ENCODE results near the gene CDH10.
A peak's percentile ranks its signal among the peaks of the same experiment; 100 is the strongest.

Gene CDH10

DNA sequence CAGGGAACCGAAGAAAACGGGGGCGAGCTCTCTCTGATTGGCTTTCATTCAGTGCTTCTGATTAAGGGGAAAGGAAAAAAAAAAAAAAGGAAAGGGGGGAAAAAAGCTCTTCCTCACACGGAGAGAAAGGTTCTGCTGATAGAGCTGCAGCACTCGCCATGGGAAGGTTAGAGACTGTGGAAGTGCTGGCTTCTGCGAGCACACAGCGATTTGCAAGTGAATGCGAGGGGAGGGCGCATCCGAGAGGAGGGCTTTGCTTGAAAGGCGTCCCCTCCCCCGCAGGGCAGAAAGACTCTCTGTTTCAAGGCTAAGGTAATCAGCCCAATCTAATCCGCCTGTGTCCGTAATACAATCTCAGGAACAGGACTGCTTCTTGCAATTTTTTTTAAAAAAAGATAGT lies at the start of gene CDH10:
Gene CDH10 (minus strand): TSS at position 218 of the 400 bp plus-strand sequence. CDS start 51,488 bp downstream, outside the sequence.
- peak; percentile 30 for DNase-seq

DNA sequence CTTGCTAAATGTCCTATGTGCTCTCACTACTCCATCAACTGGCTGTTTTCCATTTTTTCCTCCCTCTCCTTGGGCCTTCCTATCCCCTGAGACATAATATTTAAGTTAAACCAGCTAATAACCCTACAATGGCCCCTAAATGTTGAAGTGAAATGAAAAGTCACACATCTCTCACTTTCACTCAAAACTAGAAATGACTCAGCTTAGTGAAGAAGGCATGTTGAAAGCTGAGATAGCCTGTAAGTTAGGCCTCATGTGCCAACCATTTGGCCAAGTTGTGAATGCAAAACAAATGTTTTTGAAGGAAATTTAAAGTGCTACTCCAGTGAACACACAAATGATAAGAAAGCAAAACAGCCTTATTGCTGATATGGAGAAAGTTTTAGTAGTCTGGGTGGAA lies 48.8 kb upstream of the CDH10 start:
- no peak for DNase-seq

DNA sequence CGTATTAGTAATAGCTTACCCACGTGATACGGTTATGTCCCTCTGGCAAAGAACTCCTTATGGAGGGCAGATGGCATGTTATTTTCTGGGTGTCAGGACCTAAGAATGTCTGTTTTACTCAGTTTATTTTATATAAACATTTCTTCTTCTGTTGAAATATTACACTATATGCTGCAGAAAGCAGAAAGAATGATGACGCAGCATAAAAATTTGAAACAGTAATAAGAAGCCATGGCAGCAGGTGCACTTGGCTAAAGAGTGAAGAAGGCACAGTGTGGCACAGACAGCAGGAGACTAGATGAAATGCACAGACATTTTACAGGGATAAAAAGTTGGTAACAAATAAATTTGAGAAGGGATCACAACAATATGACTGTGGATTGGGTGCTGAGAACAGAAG lies 46.3 kb upstream of the CDH10 start:
- no peak for DNase-seq

DNA sequence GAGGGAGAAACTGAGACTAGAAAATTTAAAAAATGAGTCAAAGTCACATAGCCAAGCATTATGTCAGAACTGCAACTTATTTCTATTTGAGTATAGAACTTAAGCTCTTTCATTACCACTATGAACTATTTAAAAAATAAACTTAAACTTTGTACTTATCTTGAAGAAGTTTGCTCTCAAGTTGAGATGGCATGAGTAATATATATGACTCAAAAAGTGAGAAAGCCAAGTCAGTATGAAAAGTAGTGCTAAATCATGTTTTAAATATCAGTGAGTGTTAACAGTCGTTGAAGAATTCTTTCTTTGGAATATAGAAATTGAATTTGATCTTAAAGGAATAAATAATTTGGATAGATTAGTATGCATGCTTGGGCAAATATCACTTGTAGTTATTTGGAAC lies 36.3 kb upstream of the CDH10 start:
- no peak for DNase-seq

DNA sequence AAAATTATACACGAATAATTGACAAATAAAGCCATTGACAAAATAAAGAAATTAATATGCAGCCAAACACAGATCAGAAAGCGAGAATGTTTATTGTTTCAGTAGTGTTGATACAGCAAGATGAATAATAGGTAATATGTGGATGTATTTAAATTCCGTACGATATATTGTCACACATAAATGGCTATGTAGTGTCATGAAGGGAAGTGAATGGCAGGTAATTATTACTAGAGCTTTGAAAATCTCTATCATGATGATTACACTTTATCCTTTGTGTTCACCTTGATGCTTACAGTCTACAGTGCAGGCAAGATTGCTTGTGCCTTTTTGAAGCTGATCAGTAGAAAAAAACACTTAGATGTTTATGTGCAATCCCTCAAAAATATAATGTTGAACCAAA lies 23.3 kb upstream of the CDH10 start:
- DNase-seq: no peak

DNA sequence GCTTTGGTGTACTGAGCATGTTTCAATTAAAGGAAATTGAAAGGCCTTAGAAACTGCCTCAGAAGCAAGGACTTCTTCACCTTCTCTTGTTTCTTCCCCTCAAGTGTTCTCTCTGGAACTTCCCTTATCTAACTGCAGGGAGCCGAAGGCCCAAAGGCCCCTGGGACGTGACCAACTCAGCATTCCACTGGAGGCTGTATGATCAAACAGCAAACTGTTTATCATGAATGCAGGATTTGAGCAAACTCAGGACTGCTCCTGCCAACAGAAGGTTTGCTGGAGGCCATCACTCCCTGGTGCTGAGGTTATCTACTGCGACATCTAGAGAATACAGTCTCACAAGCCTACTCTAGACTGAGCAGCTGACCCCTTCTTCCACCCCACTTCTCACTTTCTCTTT lies 4.8 kb upstream of the CDH10 start:
- DNase-seq: no peak

DNA sequence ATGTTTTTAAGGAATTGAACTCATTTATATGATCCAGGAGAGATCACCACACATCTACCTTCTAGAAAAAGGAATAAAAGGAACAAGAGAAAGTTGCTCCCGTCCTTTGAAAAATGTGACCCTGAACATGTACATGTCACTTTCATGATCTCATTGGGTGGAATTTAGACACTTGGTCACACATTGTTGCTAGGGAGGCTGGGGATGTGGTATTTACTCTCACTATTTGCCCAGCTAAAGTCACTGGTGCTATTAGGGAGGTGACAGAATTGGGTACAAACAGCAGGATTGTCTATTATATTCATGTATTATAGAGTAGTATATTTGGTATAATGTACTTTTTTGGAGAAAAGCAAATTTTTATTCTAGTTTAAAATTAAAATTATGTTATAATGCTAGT lies 2.1 kb upstream of the CDH10 start:
- DNase-seq: no peak

DNA sequence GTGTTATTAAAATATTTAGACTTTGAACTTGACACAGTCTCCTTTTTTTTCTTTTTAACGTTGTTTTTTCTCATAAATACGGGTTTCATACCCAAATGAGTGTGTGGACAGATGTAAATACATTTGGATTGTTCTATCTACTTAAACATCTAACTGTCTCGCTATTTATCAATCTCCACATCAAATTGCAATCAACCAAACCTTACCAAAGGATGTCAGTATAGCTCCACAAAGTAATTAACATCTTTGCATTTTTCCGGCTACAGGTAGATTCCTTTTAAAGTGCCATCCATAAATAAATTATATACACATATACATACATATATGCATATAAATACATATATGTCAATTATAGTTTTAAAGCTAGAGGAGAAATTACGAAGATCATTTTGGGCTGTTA lies 705 bp upstream of the CDH10 start:
- no peak for DNase-seq

DNA sequence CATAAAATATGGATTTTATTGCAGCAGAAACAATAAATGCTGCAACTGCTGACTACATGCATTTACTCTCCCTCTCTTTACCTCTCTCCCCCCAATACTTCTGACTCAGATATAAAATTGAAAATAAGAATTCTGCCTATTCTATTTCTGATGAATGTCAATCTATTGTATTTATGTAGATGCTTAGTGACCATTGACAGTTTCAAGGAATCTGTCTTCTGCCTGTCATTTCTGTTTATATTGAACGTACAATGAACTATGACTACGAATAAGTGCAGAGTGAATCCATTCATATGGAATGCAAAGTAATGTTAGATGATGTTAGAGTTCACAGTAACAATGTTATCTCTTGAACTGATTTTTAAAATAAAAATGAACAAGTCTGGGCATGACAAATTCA lies 898 bp downstream of the CDH10 start:
- DNase-seq: no peak

DNA sequence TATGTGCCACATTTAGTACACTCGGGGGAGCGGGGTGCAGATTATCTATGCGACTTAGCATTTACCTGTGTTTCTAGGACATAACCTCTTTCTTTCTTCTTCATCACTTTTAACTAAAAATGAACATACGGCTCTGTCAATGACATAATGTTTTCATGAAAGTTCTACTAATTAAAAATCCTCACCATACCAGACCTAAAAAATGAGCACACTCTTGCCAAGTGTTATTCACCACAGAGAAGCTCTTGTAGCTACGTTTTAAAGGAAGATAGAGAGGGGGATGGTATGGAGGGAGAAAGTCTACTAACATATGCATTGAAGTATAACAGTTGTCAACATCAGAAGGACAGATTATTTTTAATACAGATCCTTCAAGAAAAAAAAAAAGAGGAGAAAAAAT lies 1.6 kb downstream of the CDH10 start:
- no peak for DNase-seq

DNA sequence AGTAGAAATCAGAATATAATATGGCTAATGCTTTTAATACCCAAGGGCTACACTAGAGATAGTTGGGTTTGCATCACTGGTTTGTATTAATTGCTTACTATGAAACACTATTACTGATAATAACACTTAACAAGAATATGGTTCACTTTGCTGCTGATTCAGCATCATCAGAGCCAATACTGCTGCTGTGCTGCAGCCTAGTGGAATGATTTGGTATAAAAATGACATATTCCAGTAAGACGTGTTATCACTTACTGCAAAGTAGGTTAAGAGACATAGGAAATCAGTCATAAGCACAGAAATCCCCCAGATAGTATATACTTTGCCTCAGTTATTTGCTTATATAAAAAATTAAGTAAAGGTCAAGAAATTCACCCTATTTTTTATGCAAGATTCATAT lies 2.8 kb downstream of the CDH10 start:
- DNase-seq: peak; percentile 49

DNA sequence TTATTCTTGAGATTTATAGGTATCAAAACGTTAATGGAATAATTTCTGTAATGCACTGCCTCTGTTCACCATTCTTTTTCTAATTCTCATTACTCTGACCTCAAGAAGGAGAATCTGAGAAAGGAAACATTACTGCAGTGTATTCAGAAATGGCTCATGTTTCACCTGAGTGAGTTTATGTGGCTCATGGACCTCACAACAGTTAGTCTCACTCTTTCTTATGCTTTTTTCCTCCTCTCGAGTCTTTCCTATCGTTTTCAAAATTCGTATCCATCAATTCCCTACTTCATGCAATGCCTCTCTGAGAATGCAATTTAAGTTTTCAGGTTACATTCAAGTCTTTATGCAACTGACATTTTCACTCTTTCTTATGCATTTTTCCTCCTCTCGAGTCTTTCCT lies 9.6 kb downstream of the CDH10 start:
- no peak for DNase-seq

DNA sequence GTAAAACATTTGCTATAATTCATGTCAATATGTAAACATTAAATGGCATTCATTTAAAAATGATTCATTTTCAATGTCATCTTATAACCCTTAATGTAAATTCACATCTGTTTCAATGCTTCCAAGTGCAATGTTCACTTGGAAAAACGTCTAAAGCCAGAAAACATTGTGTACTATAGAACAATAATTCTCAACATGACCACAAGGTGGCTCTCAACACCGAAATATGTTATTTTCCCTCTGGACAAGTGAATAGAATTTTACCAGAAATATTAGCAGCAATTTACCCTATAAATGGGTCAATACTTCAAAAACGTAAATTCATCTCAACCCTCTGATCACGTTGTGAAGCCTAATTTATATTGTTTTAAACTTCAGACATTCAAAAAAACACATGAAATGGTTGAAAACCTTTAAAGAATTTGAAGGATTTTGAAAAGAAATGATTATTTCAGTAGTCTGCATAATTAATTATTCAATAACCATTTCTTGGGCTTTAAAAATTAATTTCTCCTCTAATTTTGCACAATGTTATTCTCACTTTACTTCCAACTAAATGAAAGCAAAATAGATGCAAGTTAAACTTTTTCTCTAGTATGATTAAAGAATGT lies 11.0 kb downstream of the CDH10 start:
- DNase-seq: peak; percentile 57

DNA sequence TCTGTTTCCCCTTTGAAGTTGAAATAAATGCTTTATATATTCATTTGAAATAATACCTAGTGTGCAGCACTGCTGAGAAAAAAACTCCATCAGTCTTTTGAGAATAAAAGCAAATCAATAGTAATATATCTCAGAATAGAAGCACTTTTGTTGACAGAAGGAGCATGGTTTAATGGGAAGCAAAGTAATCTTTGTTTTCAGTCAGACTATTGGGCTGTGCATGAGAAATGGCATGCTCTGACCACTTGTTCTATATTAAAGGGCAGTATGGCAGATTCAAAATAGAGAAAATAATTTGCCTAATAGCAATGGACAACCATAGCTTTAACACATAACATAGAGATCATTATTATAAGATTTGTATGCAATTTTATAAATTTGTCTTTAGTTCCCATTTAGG lies 12.4 kb downstream of the CDH10 start:
- no peak for DNase-seq

DNA sequence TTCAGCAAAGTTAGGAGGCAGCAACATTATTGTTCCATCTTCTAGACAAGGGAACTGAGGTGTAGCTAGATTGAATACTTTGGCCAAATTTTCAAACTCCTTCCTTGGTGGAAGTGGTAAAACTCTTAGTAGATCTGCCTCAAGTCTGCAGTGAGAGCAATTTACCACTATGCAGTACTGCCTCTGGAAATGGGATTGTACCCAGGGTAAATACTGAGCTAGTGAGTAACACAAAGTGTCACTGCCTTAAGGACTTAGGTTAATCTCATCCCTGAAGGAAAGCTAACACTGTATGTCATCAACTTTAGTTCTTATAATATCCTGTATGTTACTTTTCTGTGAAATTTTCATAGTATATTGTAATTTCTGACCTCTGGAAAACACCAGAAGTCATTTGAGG lies 13.9 kb downstream of the CDH10 start:
- DNase-seq: no peak

DNA sequence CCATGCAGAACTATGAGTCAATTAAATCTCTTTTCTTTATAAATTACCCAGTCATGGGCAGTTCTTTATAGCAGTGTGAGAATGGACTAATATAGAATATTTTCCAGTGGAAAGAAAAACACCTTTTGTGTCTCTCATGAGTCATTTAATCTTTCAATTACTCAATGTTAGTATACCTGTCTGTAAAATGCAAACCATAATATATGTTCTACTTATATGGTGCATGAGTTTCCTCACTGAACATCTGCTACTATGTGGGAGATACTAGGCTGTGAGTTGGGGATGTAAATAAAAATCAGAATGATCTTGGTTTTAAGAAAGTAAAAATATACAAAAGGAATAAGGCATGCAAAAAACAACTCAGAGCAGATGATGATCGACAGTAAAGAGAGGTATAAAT lies 15.0 kb downstream of the CDH10 start:
- no peak for DNase-seq

DNA sequence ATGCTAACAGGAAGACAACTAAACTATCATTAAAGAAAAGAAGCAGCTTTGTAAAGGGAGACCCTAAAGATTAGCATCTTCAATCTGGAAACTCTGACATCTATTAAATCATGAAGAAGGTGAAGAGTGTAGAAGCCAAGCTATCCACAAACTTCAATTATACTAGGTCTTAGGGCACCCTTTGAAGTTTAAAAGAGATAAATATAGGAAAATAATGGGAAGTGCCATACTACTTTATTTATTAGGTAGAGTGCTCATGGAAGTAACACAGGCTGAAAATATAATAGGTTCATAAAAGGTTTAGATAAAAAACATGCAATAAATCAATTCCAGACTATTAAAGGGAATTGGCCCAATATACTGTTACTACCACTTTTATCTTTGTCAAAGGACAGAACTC lies 19.9 kb downstream of the CDH10 start:
- no peak for DNase-seq

DNA sequence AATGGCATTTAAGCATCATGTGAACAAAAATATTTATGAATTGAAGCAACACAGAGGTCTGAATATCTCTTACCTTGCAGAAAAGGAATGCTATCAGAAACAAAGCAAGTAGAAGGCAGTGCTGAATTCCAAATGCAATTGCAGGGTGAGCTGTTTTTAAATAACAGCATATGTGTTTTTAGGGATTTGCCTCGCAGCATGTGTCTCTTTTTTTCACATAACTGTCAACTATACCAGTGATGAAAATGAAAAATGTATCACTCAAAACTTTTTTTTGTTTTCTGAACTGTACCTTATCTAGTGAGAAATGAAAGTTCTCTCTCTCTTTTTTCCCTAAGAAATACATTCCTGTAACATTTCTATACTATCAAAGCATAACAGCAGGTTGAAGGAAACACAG lies 21.2 kb downstream of the CDH10 start:
- no peak for DNase-seq

DNA sequence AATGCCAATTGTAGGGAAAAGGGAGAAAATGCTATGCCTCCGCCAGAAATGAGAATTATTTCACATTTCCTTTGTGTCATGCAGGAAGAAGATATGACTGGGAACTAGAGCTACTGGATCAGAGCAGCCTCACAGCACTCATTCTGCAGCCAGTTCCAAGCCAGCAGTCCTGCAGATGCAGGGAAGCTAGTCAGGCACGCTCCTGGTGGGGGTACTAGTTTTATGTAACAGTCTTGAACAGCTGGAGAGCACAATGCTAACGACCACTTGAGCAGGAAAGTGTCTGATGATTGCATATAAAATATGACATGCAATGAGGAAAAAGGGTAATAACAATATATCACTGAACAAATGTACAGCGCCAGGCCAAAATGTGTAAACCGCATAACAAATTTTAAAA lies 21.7 kb downstream of the CDH10 start:
- peak; percentile 49 for DNase-seq

DNA sequence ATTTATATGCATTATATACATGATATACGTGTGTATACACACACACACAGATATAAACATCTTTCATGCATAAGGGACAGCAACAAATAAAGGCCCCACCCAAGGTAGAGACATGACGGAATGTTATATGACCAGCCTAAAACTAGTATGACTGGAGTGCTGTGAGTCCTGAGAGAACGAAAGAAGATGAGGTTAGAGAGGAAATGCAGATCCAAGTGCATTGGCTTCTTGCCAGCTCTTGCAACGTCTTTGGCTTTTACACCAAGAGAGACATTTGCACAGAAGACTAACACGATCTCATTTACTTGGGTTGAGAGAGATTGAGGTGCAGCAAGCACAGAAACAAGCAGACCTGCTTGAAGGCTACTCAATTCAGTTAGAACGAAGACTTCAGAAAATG lies 23.0 kb downstream of the CDH10 start:
- DNase-seq: no peak

DNA sequence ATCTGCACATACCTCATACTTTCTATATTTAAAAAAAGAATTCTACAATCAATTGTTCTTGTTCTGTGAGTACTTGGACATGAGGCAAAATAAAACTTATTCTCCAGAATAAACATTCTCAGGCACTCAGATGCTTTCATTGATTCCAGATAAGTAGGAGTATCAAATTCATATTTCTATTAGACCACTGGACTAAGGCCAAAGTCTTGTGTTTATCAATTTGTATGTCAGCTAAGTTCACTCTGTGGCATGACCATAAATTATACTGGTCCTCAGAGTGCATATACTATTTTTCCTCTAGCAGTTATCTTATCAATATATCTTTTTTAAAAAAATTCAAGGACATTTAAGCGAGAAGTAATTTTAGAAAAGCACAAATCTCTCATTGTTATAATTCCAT lies 28.2 kb downstream of the CDH10 start:
- DNase-seq: no peak

DNA sequence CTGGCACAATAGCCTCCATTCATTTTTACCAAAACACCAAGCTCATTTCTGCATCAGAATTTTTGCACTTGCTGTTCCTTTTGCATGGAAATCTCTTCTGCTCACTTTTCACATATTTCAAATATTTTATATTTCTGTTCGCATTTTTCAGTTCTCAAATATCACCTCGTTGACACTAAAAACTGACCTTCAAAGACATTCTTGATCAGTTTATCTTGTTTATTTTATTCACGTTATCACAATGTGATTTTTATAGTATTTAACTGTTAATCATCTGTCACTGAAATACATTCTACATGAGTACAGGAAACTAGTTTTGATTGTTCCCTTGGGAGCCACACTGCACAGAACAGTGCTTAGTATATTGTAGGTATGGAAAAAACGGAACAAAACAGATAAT lies 29.6 kb downstream of the CDH10 start:
- DNase-seq: no peak

DNA sequence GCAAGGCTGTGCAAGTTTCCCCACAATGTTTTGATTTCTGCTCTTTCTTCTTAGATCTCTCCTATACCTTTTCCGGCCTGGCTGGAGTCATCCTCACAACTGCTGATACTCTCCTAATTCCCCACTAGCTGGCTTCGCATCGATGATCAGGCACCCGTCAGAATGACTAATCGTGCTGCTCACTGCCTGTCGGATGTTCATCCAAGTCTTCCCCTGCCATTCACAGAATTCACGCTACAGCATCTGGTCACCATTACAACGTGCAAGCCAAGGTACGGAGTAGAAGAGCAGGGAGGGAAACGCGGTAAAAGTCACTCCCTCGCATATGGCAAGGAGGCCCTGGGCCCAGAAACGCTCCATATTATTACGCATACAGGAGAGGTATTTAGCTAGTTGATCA lies 35.1 kb downstream of the CDH10 start:
- DNase-seq: no peak

DNA sequence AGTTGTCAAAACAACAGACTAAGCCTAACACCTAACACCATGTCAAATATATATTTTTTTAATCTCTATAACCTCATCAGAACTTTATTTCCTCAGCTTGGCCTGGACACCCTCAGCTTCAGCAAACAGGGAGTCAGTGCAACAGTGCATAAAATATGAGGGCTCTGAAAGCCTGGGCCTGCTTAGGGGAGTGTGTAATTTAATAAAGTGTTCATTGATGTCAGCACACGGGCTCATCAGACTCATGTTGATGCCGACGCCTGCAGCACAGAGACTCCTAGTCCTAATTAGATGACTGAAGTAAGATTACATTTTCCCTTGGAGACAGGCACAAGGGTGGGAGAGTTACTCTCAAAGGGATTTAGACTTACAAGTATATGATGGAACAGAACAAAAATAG lies 37.8 kb downstream of the CDH10 start:
- no peak for DNase-seq

DNA sequence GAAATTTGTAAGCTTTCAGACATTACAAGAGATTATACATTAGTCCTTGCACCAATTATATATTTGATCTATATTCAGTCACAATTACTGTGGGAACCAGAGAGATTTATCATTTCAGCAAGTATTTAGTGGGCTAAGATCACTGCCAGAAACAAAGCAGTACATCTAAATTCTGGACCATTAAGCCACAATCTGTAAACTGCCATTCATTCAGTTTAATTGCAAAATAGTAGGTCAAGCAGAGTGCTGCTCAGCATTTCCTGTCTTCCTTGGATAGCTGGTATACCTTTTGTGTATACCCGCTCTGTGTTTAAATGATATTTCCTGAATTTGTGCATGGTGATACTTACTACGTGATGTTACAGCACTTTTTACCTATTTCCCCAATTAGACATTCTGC lies 42.6 kb downstream of the CDH10 start:
- DNase-seq: no peak

DNA sequence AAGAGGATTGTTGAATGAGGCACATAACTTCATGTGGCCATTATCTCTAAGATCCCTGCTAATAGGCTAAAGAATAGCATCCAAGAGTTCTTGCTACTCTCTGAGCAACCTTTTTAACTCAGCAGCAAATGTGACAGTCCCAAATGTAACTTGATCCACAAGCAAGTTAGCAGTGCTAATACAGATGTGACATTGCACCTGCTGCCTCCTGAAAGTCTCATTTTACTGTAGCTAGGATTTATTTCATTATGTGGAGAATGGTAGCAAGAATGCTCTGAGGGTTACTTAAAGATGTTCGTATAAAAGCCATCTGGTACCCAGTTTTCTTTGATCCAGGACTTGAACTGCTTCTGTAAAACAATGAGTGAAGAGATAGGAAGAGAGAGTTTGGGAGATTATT lies 45.8 kb downstream of the CDH10 start:
- peak; percentile 5 for DNase-seq
